Psoas muscle (tissue), 8 donors: ENCODE measurements around the gene ZNF473. TPM values are rescaled to one million over a fixed set of nuclear protein-coding genes. Genes with fewer than 3 reads are reported as not detected.

Experiments used
- ATAC-seq, 4 donors: fragments of 200-7000 bp; cut with Tn5 transposase; one replicate each; pipeline ENCODE4 v1.9.1; 2020; ENCODE audit warnings: moderate library complexity in 3 of 4, mild to moderate bottlenecking in 2 of 4
- DNase-seq, 2 donors: peaks; one replicate each; pipeline ENCODE4 v3.0.0-alpha.2; 2020
- H3K27ac ChIP-seq: fragments of 200-600 bp; one replicate; pipeline ENCODE4 v1.8.0; 2022
- H3K27me3 ChIP-seq, 3 donors: fragments of 200-600 bp in 1 of 3; one replicate each; pipeline versions ENCODE4 v1.6.1 to v1.8.0; 2013 to 2022; ENCODE audit warnings: low read length in 2 of 3, mild to moderate bottlenecking in 2 of 3, moderate library complexity in 1 of 3; ENCODE audit not compliant: insufficient read depth in 3 of 3
- H3K36me3 ChIP-seq, 2 donors: fragments of 200-600 bp in 1 of 2; one replicate each; pipeline versions ENCODE4 v1.6.1 to v1.8.0; 2013 to 2022; ENCODE audit warnings: low read depth in 1 of 2, mild to moderate bottlenecking in 1 of 2, moderate library complexity in 1 of 2; ENCODE audit not compliant: insufficient read depth in 1 of 2
- H3K4me1 ChIP-seq: fragments of 200-600 bp; one replicate; pipeline ENCODE4 v1.8.0; 2022
- H3K4me3 ChIP-seq: fragments of 200-600 bp; one replicate; pipeline ENCODE4 v1.8.0; 2022; ENCODE audit warnings: mild to moderate bottlenecking
- H3K9me3 ChIP-seq: fragments of 200-600 bp; one replicate; pipeline ENCODE4 v1.8.0; 2022
- WGBS, 3 donors: extraction: QIAGEN DNeasy Blood & Tissue Kit; methylation state at CpG; one replicate each; pipeline versions ENCODE4 v1.1.6 to v1.1.7; 2013; 5-methylcytosine and 5-hydroxymethylcytosine counted together
- intact Hi-C, 2 donors: fragments of 100-400 bp; cut with DNase I; formaldehyde crosslinking; loops; one replicate each; pipeline versions ENCODE4 v1.11.0 to v1.14.2; 2022
- polyA plus RNA-seq, 3 donors: library from polyadenylated mRNA; stranded (reverse); fragments of 200-250 nt; gene quantifications; one replicate each; pipeline ENCODE4 v1.2.3, GENCODE V29; 2013
- total RNA-seq, 4 donors: library from RNA; stranded (reverse); fragmentation: NEBNext Ultra II Directional in 2 of 4; extraction: Animal tissue kit (Norgen Biotek cat#: 25700) in 2 of 4; gene quantifications; one replicate each; pipeline versions ENCODE4 v1.2.1 to v1.2.4, GENCODE V29; 2021 to 2023
- TF ChIP-seq, protein P1 (sequence below): fragments of 200-600 bp; IDR thresholded peaks from one replicate; pipeline ENCODE4 v1.8.0; 2022; ENCODE audit warnings: antibody characterized with exemption
- donor health status: healthy with polysubstance abuse.
- donor health status: DM: no; HTN: no; CAD: no; lungs with moderate emphysema.
- donor health status: Bipolar disorder and iron deficiency.
- donor health status: healthy.
- donor health status: DM: yes; HTN: yes; CAD: no.
- donor health status: DM: no; HTN: no; CAD: no.
- donor health status: DM: no; HTN: no; CAD: no.
- donor health status: DM: yes; HTN: yes; CAD: no.

Gene ZNF473
- total and polyA plus RNA-seq, 7 donors = 3.9 to 8.9 (median 5.7) TPM

DNA sequence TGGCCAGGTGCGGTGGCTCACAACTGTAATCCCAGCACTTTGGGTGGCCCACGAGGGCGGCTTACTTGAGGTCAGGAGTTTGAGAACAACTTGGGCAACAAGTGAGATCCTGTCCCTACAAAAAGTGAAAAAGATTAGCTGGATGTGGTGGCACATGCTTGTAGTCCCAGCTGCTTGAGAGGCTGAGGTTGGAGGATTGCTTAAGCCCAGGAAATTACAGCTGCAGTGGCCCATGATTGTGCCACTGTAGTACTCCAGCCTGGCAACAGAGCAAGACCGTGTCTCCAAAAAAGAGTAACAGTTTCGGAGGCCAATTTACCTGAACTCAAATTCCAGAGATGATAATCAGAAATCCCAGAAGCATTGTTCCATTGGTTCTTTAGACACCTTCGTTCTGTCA is 4.4 kb downstream of the ZNF473 start:
- DNase-seq (no peak), ATAC-seq (no peak)
- Histone ChIP-seq H3K36me3 (peaks cover 4 to 58% of the 10 kb centered on the region in 2 donors), H3K4me3 (no peak overlapping the region), H3K27ac (no peak overlapping the region), H3K27me3 (no peaks in the 10 kb centered on the region), H3K9me3 (no peaks in the 10 kb centered on the region), H3K4me1 (peaks cover 8% of the 10 kb centered on the region)
- intact Hi-C loops = no loop called here
- TF ChIP-seq, protein P1, sequence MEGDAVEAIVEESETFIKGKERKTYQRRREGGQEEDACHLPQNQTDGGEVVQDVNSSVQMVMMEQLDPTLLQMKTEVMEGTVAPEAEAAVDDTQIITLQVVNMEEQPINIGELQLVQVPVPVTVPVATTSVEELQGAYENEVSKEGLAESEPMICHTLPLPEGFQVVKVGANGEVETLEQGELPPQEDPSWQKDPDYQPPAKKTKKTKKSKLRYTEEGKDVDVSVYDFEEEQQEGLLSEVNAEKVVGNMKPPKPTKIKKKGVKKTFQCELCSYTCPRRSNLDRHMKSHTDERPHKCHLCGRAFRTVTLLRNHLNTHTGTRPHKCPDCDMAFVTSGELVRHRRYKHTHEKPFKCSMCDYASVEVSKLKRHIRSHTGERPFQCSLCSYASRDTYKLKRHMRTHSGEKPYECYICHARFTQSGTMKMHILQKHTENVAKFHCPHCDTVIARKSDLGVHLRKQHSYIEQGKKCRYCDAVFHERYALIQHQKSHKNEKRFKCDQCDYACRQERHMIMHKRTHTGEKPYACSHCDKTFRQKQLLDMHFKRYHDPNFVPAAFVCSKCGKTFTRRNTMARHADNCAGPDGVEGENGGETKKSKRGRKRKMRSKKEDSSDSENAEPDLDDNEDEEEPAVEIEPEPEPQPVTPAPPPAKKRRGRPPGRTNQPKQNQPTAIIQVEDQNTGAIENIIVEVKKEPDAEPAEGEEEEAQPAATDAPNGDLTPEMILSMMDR = no peak
- 81 to 93% (median 90%) methylated on average over 6 of the region's 6 CpGs for WGBS, 3 donors

DNA sequence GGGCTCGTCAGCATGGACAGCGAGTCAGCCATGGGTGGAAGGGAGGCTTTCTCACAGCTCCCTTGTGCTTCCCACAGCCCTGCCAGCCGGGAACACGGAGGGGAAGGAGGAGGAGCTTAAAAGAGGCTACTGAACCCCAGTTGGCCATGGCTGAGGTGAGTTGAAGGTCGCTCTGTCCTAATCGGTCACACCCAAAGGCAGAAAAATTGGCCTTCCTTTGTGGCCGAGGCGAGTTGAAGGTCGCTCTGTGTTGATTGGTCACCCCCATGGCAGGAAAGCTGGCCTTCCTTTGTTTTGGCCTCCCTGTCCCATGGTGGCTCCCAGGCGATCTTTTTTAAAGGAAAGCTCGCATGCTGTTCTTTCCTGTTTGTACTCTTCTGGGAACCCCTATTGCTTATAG is 5.1 kb downstream of the ZNF473 start:
- H3K4me1 ChIP-seq = peaks cover 8% of the 10 kb centered on the region
- no peak overlapping the region for H3K27ac ChIP-seq
- intact Hi-C loops = no loop called here
- peaks cover 4 to 63% of the 10 kb centered on the region in 2 donors for H3K36me3 ChIP-seq
- no peak for DNase-seq
- 83 to 88% (median 86%) methylated on average over 10 to 11 of the region's 11 CpGs for WGBS, 3 donors
- TF ChIP-seq, protein P1 = no peak
- no peaks in the 10 kb centered on the region for H3K27me3 ChIP-seq
- no peak overlapping the region for H3K4me3 ChIP-seq
- no peak for ATAC-seq
- H3K9me3 ChIP-seq = no peaks in the 10 kb centered on the region

DNA sequence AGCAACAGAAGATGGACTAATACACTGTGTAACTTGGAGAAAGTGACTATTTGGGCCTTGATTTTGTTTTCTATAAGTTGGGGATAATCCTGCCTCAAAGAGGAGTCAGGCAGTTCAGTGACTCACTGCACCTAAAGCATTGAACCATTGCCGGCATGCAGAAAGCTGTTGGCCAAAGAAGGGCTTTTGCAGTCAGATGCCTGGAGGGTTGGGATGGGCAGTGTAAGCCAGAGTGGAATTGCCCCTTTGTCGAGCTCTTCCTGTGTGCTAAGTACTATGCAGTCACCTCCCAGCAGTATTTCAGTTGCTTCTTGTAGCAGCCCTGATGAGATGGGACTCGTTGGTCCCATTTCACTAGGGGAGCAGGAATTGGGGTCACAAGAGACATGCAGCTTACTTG is 11.1 kb downstream of the ZNF473 start:
- TF ChIP-seq, protein P1 = no peak
- Histone ChIP-seq H3K36me3 (peaks cover 18 to 92% of the 10 kb centered on the region in 2 donors), H3K27me3 (no peaks in the 10 kb centered on the region), H3K4me3 (no peak overlapping the region), H3K9me3 (no peaks in the 10 kb centered on the region), H3K27ac (no peak overlapping the region), H3K4me1 (no peaks in the 10 kb centered on the region)
- DNase-seq (no peak), ATAC-seq (no peak)
- WGBS, 3 donors = 94 to 97% (median 94%) methylated on average over 3 of the region's 3 CpGs
- intact Hi-C loops = no loop called here

DNA sequence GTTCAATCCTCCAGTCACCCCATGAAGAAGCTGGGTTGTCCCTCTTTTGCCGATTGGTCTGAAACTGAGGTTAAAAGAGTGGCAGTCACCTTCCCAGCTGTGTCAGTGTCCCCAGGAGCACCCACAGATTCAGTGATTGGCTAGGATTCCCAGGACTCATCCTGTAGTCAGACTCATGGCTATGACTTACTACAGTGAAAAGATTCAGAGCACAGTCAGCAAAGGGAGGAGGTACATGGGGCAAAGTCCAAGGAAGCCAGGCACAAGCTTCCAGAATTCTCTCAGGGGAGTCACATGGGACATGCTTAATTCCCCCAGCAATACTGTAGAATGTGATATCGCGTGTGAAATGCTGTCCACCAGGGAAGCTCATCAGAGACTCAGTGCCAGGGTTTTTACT is 14.2 kb downstream of the ZNF473 start:
- ATAC-seq (no peak), DNase-seq (no peak)
- TF ChIP-seq, protein P1 = no peak
- intact Hi-C loops = no loop called here
- no peak overlapping the region for H3K4me3 ChIP-seq
- WGBS, 3 donors = 85 to 95% (median 91%) methylated on average over 3 of the region's 3 CpGs
- H3K36me3 ChIP-seq = peaks cover 46 to 93% of the 10 kb centered on the region in 2 donors
- H3K27ac ChIP-seq = no peak overlapping the region
- H3K27me3 ChIP-seq = no peaks in the 10 kb centered on the region
- H3K9me3 ChIP-seq = peaks cover 17% of the 10 kb centered on the region
- H3K4me1 ChIP-seq = no peaks in the 10 kb centered on the region

DNA sequence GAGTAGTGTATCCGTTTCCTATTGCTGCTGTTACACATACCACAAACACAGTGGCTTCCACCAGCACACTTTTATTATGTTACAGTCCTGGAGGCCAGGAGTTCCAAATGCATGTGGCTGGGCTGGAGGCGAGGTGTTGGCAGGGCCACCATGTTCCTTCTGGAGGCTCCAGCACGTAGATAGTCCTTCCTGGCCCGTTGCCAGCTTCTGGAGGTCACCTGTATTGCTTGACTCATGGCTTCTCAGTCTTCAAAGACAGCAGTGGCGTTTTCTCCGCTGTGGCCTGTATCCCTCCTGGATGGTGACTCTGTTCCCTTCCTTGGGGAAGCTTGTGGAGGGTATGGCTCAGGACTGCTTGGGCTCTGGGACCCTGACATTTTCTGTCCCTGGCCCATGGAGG is 15.2 kb downstream of the ZNF473 start:
- H3K9me3 ChIP-seq = peaks cover 27% of the 10 kb centered on the region
- H3K36me3 ChIP-seq = peaks cover 56 to 95% of the 10 kb centered on the region in 2 donors
- H3K4me3 ChIP-seq = no peak overlapping the region
- TF ChIP-seq, protein P1 = no peak
- WGBS, 3 donors = 76 to 96% (median 91%) methylated on average over 6 of the region's 6 CpGs
- H3K27me3 ChIP-seq = no peaks in the 10 kb centered on the region
- H3K4me1 ChIP-seq = no peaks in the 10 kb centered on the region
- no peak for ATAC-seq
- no peak for DNase-seq
- no peak overlapping the region for H3K27ac ChIP-seq
- intact Hi-C loops = no loop called here
